ENCODE data around the gene CD99L2.

- TF ChIP-seq MAX (IDR thresholded peaks at IDR 0.05; ENCODE audit: low read depth, low read length) (no peak), KAT2A (conservative IDR thresholded peaks at IDR 0.05; ENCODE audit: control insufficient read depth, low read depth, low read length) (no peak), CTCF (IDR thresholded peaks at IDR 0.05 in 2 of 3, conservative IDR thresholded peaks at IDR 0.05 in 1 of 3; ENCODE audit: control insufficient read depth in 2 of 3, extremely low read depth in 1 of 3, insufficient read depth in 1 of 3, low read depth in 3 of 3, low read length in 3 of 3) (no peak), RAD21 (IDR thresholded peaks at IDR 0.05; ENCODE audit: insufficient read depth, low read depth, low read length) (no peak), ASH2L (IDR thresholded peaks at IDR 0.05; ENCODE audit: borderline replicate concordance, low read depth) (no peak), ZBTB40 (IDR thresholded peaks at IDR 0.05; ENCODE audit: borderline replicate concordance) (no peak), POLR2AphosphoS5 (IDR thresholded peaks at IDR 0.05; ENCODE audit: low read length) (no peak)
Measured at GRCh38 chrX:150719621-150720020, 178.8 kb downstream of the CD99L2 start.

Data from GM12878 (cell line).